A549 (cell line): ENCODE measurements around the gene ZNF423.

Source experiments
- CTCF ChIP-seq: fragments of >200 bp; sonication (Bioruptor Twin); formaldehyde crosslinking; IDR thresholded peaks from 3 replicates; pipeline ENCODE4 v1.5.1; 2016
- EP300 ChIP-seq, 2 experiments: fragments of >200 bp; sonication (Bioruptor Twin); formaldehyde crosslinking; IDR thresholded peaks; 2 replicates in 1 of 2; 3 replicates in 1 of 2; pipeline ENCODE4 v1.6.1; 2016 to 2017
- FOSB ChIP-seq: fragments of 250-450 bp; sonication (Bioruptor Pico); IDR thresholded peaks from 2 replicates; pipeline ENCODE4 v1.5.0; 2020; ENCODE audit warnings: mild to moderate bottlenecking, moderate library complexity
- HOXA7 ChIP-seq: fragments of 250-450 bp; sonication (Bioruptor Pico); IDR thresholded peaks from 2 replicates; pipeline ENCODE4 v1.5.0; 2020; ENCODE audit warnings: mild to moderate bottlenecking, moderate library complexity
- POLR2A ChIP-seq: IDR thresholded peaks from 2 replicates; pipeline ENCODE4 v1.6.1; 2012; ENCODE audit warnings: mild to moderate bottlenecking, low read length
- RAD21 ChIP-seq, 2 experiments: fragments of >200 bp in 1 of 2; sonication (Bioruptor Twin) in 1 of 2; formaldehyde crosslinking in 1 of 2; IDR thresholded peaks in 1 of 2; conservative IDR thresholded peaks in 1 of 2; 2 replicates in 1 of 2; 3 replicates in 1 of 2; pipeline ENCODE4 v1.6.1; 2012 to 2018; ENCODE audit warnings: inconsistent platforms in 1 of 2
- RCOR1 ChIP-seq: fragments of 150-350 bp; IDR thresholded peaks from 2 replicates; pipeline ENCODE4 v1.6.1; 2014; ENCODE audit warnings: antibody characterized with exemption, low read length, low read depth
- RFX5 ChIP-seq: fragments of 450-650 bp; IDR thresholded peaks from 2 replicates; pipeline ENCODE4 v1.7.1; 2014; ENCODE audit warnings: antibody characterized with exemption, mild to moderate bottlenecking, moderate library complexity

- TF ChIP-seq FOSB (CRISPR knock-in tag) (no peak), CTCF (no peak), RFX5 (no peak), HOXA7 (CRISPR knock-in tag) (no peak), EP300 (IDR thresholded peaks at IDR 0.05) (no peak), RAD21 (conservative IDR thresholded peaks at IDR 0.05 in 1 of 2, IDR thresholded peaks at IDR 0.05 in 1 of 2) (no peak), POLR2A (no peak), RCOR1 (no peak)
Measured at GRCh38 chr16:49482690-49483089, 373.2 kb downstream of the ZNF423 start.
